Measurements from ENCODE around the gene PDSS1.
"Not testable (repeated sequence)": the region's sequence is repeated elsewhere in the genome, so short reads cannot be mapped to it uniquely, and the experiment has no call there.

Gene PDSS1

GRCh38 chr10:26679588-26679987 is 17.9 kb upstream of the PDSS1 start:
- no peak for DNase-seq
- H3K4me3 ChIP-seq (ENCODE audit: insufficient read depth, low read depth, low read length, poor library complexity, severe bottlenecking), result no peak overlapping the region
- no peaks in the 10 kb centered on the region for H3K9me3 ChIP-seq (ENCODE audit: control insufficient read depth, low read length)
- no peak overlapping the region for H3K27ac ChIP-seq (ENCODE audit: insufficient read depth, low read length, poor library complexity, severe bottlenecking)
- H3K27me3 ChIP-seq (replicated peaks; ENCODE audit: control insufficient read depth, insufficient read depth, low read length, poor library complexity, severe bottlenecking), result no peaks in the 10 kb centered on the region
- H3K36me3 ChIP-seq (ENCODE audit: control insufficient read depth, insufficient read depth, low read length), result no peaks in the 10 kb centered on the region
- H3K4me1 ChIP-seq (ENCODE audit: control insufficient read depth, insufficient read depth, low read length, poor library complexity, severe bottlenecking), result no peaks in the 10 kb centered on the region

GRCh38 chr10:26681076-26681475 is 16.4 kb upstream of the PDSS1 start:
- Histone ChIP-seq H3K4me1 (ENCODE audit: control insufficient read depth, insufficient read depth, low read length, poor library complexity, severe bottlenecking) (no peaks in the 10 kb centered on the region), H3K9me3 (ENCODE audit: control insufficient read depth, low read length) (no peaks in the 10 kb centered on the region), H3K27me3 (replicated peaks; ENCODE audit: control insufficient read depth, insufficient read depth, low read length, poor library complexity, severe bottlenecking) (no peaks in the 10 kb centered on the region), H3K36me3 (ENCODE audit: control insufficient read depth, insufficient read depth, low read length) (no peaks in the 10 kb centered on the region), H3K27ac (ENCODE audit: insufficient read depth, low read length, poor library complexity, severe bottlenecking) (no peak overlapping the region), H3K4me3 (ENCODE audit: insufficient read depth, low read depth, low read length, poor library complexity, severe bottlenecking) (no peak overlapping the region)
- no peak for DNase-seq

- H3K4me1 ChIP-seq (ENCODE audit: control insufficient read depth, insufficient read depth, low read length, poor library complexity, severe bottlenecking); H3K4me3 ChIP-seq (ENCODE audit: insufficient read depth, low read depth, low read length, poor library complexity, severe bottlenecking); H3K36me3 ChIP-seq (ENCODE audit: control insufficient read depth, insufficient read depth, low read length); H3K9me3 ChIP-seq (ENCODE audit: control insufficient read depth, low read length); DNase-seq; H3K27me3 ChIP-seq (replicated peaks; ENCODE audit: control insufficient read depth, insufficient read depth, low read length, poor library complexity, severe bottlenecking); H3K27ac ChIP-seq (ENCODE audit: insufficient read depth, low read length, poor library complexity, severe bottlenecking): not testable (repeated sequence)
Observed at GRCh38 chr10:26681971-26682370, 15.5 kb upstream of the PDSS1 start.

GRCh38 chr10:26682931-26683330 is 14.6 kb upstream of the PDSS1 start:
- Histone ChIP-seq H3K9me3 (ENCODE audit: control insufficient read depth, low read length) (no peaks in the 10 kb centered on the region), H3K4me3 (ENCODE audit: insufficient read depth, low read depth, low read length, poor library complexity, severe bottlenecking) (no peak overlapping the region), H3K4me1 (ENCODE audit: control insufficient read depth, insufficient read depth, low read length, poor library complexity, severe bottlenecking) (no peaks in the 10 kb centered on the region), H3K27me3 (replicated peaks; ENCODE audit: control insufficient read depth, insufficient read depth, low read length, poor library complexity, severe bottlenecking) (no peaks in the 10 kb centered on the region), H3K27ac (ENCODE audit: insufficient read depth, low read length, poor library complexity, severe bottlenecking) (no peak overlapping the region), H3K36me3 (ENCODE audit: control insufficient read depth, insufficient read depth, low read length) (no peaks in the 10 kb centered on the region)
- no peak for DNase-seq

- not testable (repeated sequence) for H3K4me1 ChIP-seq (ENCODE audit: control insufficient read depth, insufficient read depth, low read length, poor library complexity, severe bottlenecking); H3K4me3 ChIP-seq (ENCODE audit: insufficient read depth, low read depth, low read length, poor library complexity, severe bottlenecking); H3K27me3 ChIP-seq (replicated peaks; ENCODE audit: control insufficient read depth, insufficient read depth, low read length, poor library complexity, severe bottlenecking); H3K27ac ChIP-seq (ENCODE audit: insufficient read depth, low read length, poor library complexity, severe bottlenecking); H3K36me3 ChIP-seq (ENCODE audit: control insufficient read depth, insufficient read depth, low read length); H3K9me3 ChIP-seq (ENCODE audit: control insufficient read depth, low read length); DNase-seq
Observed at GRCh38 chr10:26684667-26685264, 12.7 kb upstream of the PDSS1 start.

- H3K36me3 ChIP-seq (ENCODE audit: control insufficient read depth, insufficient read depth, low read length), result no peaks in the 10 kb centered on the region
- H3K4me1 ChIP-seq (ENCODE audit: control insufficient read depth, insufficient read depth, low read length, poor library complexity, severe bottlenecking), result peaks cover 3% of the 10 kb centered on the region
- no peak overlapping the region for H3K4me3 ChIP-seq (ENCODE audit: insufficient read depth, low read depth, low read length, poor library complexity, severe bottlenecking)
- no peak for DNase-seq
- H3K27me3 ChIP-seq (replicated peaks; ENCODE audit: control insufficient read depth, insufficient read depth, low read length, poor library complexity, severe bottlenecking), result no peaks in the 10 kb centered on the region
- no peaks in the 10 kb centered on the region for H3K9me3 ChIP-seq (ENCODE audit: control insufficient read depth, low read length)
- no peak overlapping the region for H3K27ac ChIP-seq (ENCODE audit: insufficient read depth, low read length, poor library complexity, severe bottlenecking)
Observed at GRCh38 chr10:26685441-26685840, 12.1 kb upstream of the PDSS1 start.

- no peak overlapping the region for H3K4me3 ChIP-seq (ENCODE audit: insufficient read depth, low read depth, low read length, poor library complexity, severe bottlenecking)
- H3K27ac ChIP-seq (ENCODE audit: insufficient read depth, low read length, poor library complexity, severe bottlenecking), result no peak overlapping the region
Observed at GRCh38 chr10:26689399-26689798, 8.1 kb upstream of the PDSS1 start.

GRCh38 chr10:26690731-26691475 is 6.6 kb upstream of the PDSS1 start:
- Histone ChIP-seq H3K9me3 (ENCODE audit: control insufficient read depth, low read length) (no peaks in the 10 kb centered on the region), H3K27me3 (replicated peaks; ENCODE audit: control insufficient read depth, insufficient read depth, low read length, poor library complexity, severe bottlenecking) (no peaks in the 10 kb centered on the region), H3K27ac (ENCODE audit: insufficient read depth, low read length, poor library complexity, severe bottlenecking) (no peak overlapping the region), H3K4me3 (ENCODE audit: insufficient read depth, low read depth, low read length, poor library complexity, severe bottlenecking) (no peak overlapping the region), H3K4me1 (ENCODE audit: control insufficient read depth, insufficient read depth, low read length, poor library complexity, severe bottlenecking) (peaks cover 3% of the 10 kb centered on the region), H3K36me3 (ENCODE audit: control insufficient read depth, insufficient read depth, low read length) (no peaks in the 10 kb centered on the region)
- no peak for DNase-seq

More at GRCh38 chr10:26689399-26689798, 8.1 kb upstream of the PDSS1 start:
- H3K27me3 ChIP-seq (replicated peaks; ENCODE audit: control insufficient read depth, insufficient read depth, low read length, poor library complexity, severe bottlenecking), result no peaks in the 10 kb centered on the region
- no peaks in the 10 kb centered on the region for H3K36me3 ChIP-seq (ENCODE audit: control insufficient read depth, insufficient read depth, low read length)
- no peak for DNase-seq
- H3K4me1 ChIP-seq (ENCODE audit: control insufficient read depth, insufficient read depth, low read length, poor library complexity, severe bottlenecking), result peaks cover 3% of the 10 kb centered on the region
- no peaks in the 10 kb centered on the region for H3K9me3 ChIP-seq (ENCODE audit: control insufficient read depth, low read length)

- not testable (repeated sequence) for H3K4me3 ChIP-seq (ENCODE audit: insufficient read depth, low read depth, low read length, poor library complexity, severe bottlenecking); H3K4me1 ChIP-seq (ENCODE audit: control insufficient read depth, insufficient read depth, low read length, poor library complexity, severe bottlenecking); DNase-seq; H3K27ac ChIP-seq (ENCODE audit: insufficient read depth, low read length, poor library complexity, severe bottlenecking); H3K36me3 ChIP-seq (ENCODE audit: control insufficient read depth, insufficient read depth, low read length); H3K27me3 ChIP-seq (replicated peaks; ENCODE audit: control insufficient read depth, insufficient read depth, low read length, poor library complexity, severe bottlenecking); H3K9me3 ChIP-seq (ENCODE audit: control insufficient read depth, low read length)
Observed at GRCh38 chr10:26694536-26694935, 3.0 kb upstream of the PDSS1 start.

GRCh38 chr10:26696786-26697162 is 727 bp upstream of the PDSS1 start:
- Histone ChIP-seq H3K9me3 (ENCODE audit: control insufficient read depth, low read length) (no peaks in the 10 kb centered on the region), H3K36me3 (ENCODE audit: control insufficient read depth, insufficient read depth, low read length) (no peaks in the 10 kb centered on the region), H3K4me3 (ENCODE audit: insufficient read depth, low read depth, low read length, poor library complexity, severe bottlenecking) (peak overlapping the region; percentile 94), H3K27me3 (replicated peaks; ENCODE audit: control insufficient read depth, insufficient read depth, low read length, poor library complexity, severe bottlenecking) (no peaks in the 10 kb centered on the region), H3K4me1 (ENCODE audit: control insufficient read depth, insufficient read depth, low read length, poor library complexity, severe bottlenecking) (no peaks in the 10 kb centered on the region), H3K27ac (ENCODE audit: insufficient read depth, low read length, poor library complexity, severe bottlenecking) (peak overlapping the region; percentile 76)
- no peak for DNase-seq

All from effector memory CD4-positive, alpha-beta T cell (primary cell).